Lung (tissue), 12 donors: ENCODE data around the gene MRPL54. TPM values are rescaled to one million over a fixed set of nuclear protein-coding genes. Genes with fewer than 3 reads are reported as not detected.

Source experiments
- ATAC-seq: fragments of 200-7000 bp; cut with Tn5 transposase; one replicate; pipeline ENCODE4 v1.9.1; 2020; ENCODE audit warnings: moderate number of reproducible peaks; ENCODE audit not compliant: insufficient read depth, low FRiP score
- DNase-seq, 3 donors: peaks; one replicate each; pipeline ENCODE4 v3.0.0-alpha.2; 2013 to 2017
- H3K27ac ChIP-seq, 2 donors: one replicate each; pipeline ENCODE4 v1.5.1; 2013; ENCODE audit warnings: mild to moderate bottlenecking in 2 of 2, moderate library complexity in 2 of 2, control low read depth in 1 of 2, inconsistent platforms in 1 of 2, low read depth in 1 of 2, low read length in 1 of 2
- H3K27me3 ChIP-seq, 3 donors: one replicate each; pipeline ENCODE4 v1.5.1; 2013; ENCODE audit warnings: low read length in 2 of 3; ENCODE audit not compliant: control insufficient read depth in 3 of 3, insufficient read depth in 3 of 3
- H3K36me3 ChIP-seq, 4 donors: one replicate each; pipeline ENCODE4 v1.5.1; 2013; ENCODE audit warnings: low read length in 4 of 4, mild to moderate bottlenecking in 1 of 4, moderate library complexity in 1 of 4; ENCODE audit not compliant: control insufficient read depth in 4 of 4, insufficient read depth in 4 of 4
- H3K4me1 ChIP-seq, 5 donors: one replicate each; pipeline ENCODE4 v1.5.1; 2013; ENCODE audit warnings: low read length in 5 of 5, mild to moderate bottlenecking in 2 of 5, moderate library complexity in 1 of 5; ENCODE audit not compliant: control insufficient read depth in 5 of 5, insufficient read depth in 5 of 5
- H3K4me3 ChIP-seq: one replicate; pipeline ENCODE4 v1.5.1; 2013; ENCODE audit warnings: mild to moderate bottlenecking, control low read depth, moderate library complexity
- H3K9ac ChIP-seq, 2 donors: one replicate each; pipeline ENCODE4 v1.5.1; 2013; ENCODE audit warnings: low read length in 2 of 2, control low read depth in 1 of 2; ENCODE audit not compliant: insufficient read depth in 1 of 2
- H3K9me3 ChIP-seq, 4 donors: one replicate each; pipeline ENCODE4 v1.5.1; 2013; ENCODE audit warnings: low read length in 3 of 4, mild to moderate bottlenecking in 1 of 4, moderate library complexity in 1 of 4; ENCODE audit not compliant: control insufficient read depth in 4 of 4, insufficient read depth in 3 of 4
- CTCF ChIP-seq: IDR thresholded peaks from 2 replicates; pipeline ENCODE4 v1.5.1; 2012; ENCODE audit warnings: mild to moderate bottlenecking; ENCODE audit errors: control extremely low read depth, extremely low read depth
- WGBS, 2 donors: extraction: QIAGEN DNeasy Blood & Tissue Kit; methylation state at CpG; one replicate each; pipeline ENCODE4 v1.1.7; 2013; 5-methylcytosine and 5-hydroxymethylcytosine counted together
- polyA plus RNA-seq, 2 donors: library from polyadenylated mRNA; stranded (reverse); fragments of 200-250 nt; gene quantifications; one replicate each; pipeline ENCODE4 v1.2.1, GENCODE V29; 2013
- total RNA-seq, 2 donors: library from RNA; depleted of rRNA in 1 of 2; stranded (reverse); fragments of >200 nt in 1 of 2; gene quantifications; one replicate each; pipeline ENCODE4 v1.2.1, GENCODE V29; 2014 to 2021
- donor health status: control.
- donor health status: control.
- donor health status: Bipolar disorder and iron deficiency.
- donor health status: healthy.
- donor health status: DM: yes; HTN: yes; CAD: no.

MRPL54 gene
- total and polyA plus RNA-seq, 4 donors: 28.9 to 137 (median 63.8) TPM

DNA sequence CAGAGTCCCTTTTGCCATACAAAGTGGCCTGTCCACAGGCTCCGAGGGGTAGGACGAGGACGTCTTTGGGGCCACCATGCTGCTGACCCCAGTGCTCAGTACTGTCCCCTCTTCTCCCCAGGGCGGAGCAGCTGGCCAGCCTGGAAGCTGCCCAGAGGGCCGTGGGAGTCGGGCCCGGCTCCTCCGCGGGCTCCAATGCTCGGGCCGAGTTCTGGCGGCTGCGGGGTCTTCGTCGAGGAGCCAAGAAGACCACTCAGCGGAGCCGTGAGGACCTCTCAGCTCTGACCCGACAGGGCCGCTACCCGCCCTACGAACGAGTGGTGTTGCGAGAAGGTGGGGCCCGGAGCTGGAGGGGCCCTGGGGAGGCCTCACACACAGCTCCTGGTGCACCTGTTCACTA is 22.1 kb upstream of the MRPL54 start:
- 95 to 100% methylated on average over 24 of the region's 24 CpGs for WGBS, 2 donors
- no peak overlapping the region for H3K27ac ChIP-seq
- H3K36me3 ChIP-seq: peaks cover 0 to 1% (median 0%) of the 10 kb centered on the region in 4 donors
- no peak overlapping the region for H3K9ac ChIP-seq
- H3K27me3 ChIP-seq: no peaks in the 10 kb centered on the region
- H3K9me3 ChIP-seq: peaks cover 0 to 3% (median 0%) of the 10 kb centered on the region in 4 donors
- no peaks in the 10 kb centered on the region for H3K4me1 ChIP-seq
- no peak overlapping the region for H3K4me3 ChIP-seq
- DNase-seq (no peak), ATAC-seq (no peak)
- TF ChIP-seq CTCF: no peak

GRCh38 chr19:3743486-3743885 is 19.0 kb upstream of the MRPL54 start:
- no peaks in the 10 kb centered on the region for H3K27me3 ChIP-seq
- H3K9ac ChIP-seq: no peak overlapping the region
- H3K27ac ChIP-seq: no peak overlapping the region
- no peaks in the 10 kb centered on the region for H3K4me1 ChIP-seq
- no peaks in the 10 kb centered on the region for H3K36me3 ChIP-seq
- H3K4me3 ChIP-seq: no peak overlapping the region
- 98 to 100% methylated on average over 2 of the region's 2 CpGs for WGBS, 2 donors
- TF ChIP-seq CTCF: no peak
- no peak for ATAC-seq
- no peak for DNase-seq
- H3K9me3 ChIP-seq: no peaks in the 10 kb centered on the region

DNA sequence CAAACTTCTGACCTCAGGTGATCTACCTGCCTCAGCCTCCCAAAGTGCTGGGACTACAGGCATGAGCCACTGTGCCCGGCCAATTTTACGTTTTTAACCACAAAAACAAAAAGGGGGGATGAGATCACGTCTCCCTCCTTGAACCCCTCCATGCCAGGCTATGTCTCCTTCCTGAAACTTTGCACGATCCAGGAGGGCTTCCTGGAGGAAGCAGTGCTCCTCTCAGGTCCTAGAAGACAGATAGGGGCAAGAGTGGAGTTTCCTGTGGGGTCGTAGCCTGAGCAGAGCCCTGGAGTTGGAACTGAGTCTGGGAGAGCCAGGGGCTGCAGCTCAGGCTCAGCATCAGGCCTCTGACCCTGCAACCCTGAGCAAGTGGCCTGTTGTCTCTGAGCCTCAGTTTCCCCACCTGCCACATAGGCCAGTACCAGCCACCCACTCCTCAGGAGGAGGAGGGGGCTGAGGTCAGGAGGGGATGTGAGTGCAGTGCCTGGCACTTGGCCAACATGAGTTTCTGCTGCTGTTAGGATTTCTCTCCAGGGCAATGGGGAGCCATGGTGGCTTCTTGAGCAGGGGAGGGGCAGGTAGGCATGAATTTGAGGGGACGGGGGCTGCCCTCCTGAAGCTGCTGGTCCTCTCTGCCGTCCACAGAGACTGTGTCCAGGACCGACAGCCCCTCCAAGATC is 17.0 kb upstream of the MRPL54 start:
- H3K27ac ChIP-seq: no peak overlapping the region
- TF ChIP-seq CTCF: no peak
- no peak for DNase-seq
- H3K4me1 ChIP-seq: no peaks in the 10 kb centered on the region
- H3K4me3 ChIP-seq: no peak overlapping the region
- peaks cover 0 to 3% (median 0%) of the 10 kb centered on the region in 4 donors for H3K9me3 ChIP-seq
- ATAC-seq: no peak
- WGBS, 2 donors: 54 to 67% methylated on average over 8 of the region's 8 CpGs
- no peak overlapping the region for H3K9ac ChIP-seq
- H3K36me3 ChIP-seq: peaks cover 0 to 10% (median 7%) of the 10 kb centered on the region in 4 donors
- H3K27me3 ChIP-seq: no peaks in the 10 kb centered on the region
